Measurements from ENCODE around the gene C9orf43. TPM values are rescaled to one million over a fixed set of nuclear protein-coding genes. Genes with fewer than 3 reads are reported as not detected.

C9orf43 gene
- total RNA-seq, 1 donor from 2014 or later: 0.45 TPM

DNA sequence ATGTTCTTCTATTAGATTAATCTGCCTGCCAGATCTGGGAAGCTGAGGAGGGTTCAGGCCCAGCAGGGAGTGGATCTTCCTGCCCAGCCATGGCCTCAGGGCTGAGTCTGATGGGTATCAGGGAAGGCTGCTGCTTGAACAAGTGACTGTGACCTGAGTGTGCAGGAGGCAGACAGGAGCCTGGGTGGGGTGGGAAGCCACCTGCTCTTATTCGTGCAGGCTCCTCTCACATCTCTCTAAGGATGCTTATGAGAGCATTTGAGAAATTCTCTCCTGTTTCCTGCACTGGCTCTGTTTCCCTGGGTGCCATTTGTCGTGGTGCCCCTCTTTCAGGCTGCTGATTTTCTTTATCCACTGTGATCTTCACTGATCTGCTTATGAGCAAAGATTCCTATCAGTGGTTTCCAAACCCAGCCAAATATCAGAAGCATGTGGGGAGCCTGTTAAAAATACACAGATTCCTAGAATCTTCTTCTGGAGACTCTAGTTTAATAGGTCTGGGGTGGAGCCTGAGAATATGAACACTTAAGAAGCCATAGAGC, 55.1 kb downstream of the C9orf43 start:
- DNase-seq (ENCODE audit: low read depth): no peak

DNA sequence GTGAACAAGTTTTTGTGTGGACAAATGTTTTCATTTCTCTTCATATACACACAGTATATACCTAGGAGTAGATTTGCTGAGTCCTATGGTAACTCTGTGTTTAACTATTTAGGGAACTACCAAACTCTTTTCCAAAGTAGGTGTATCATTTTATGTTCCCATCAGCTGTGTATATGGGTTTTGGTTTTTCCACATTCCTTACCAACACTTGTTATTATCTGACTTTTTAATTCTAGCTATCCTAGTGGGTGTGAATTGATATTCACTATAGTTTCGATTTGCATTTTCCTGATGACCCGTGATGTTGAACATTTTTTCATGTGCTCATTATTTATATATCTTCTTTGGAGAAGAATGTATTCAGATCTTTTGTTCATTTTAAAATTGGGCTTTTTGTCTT, 56.6 kb downstream of the C9orf43 start:
- DNase-seq (ENCODE audit: low read depth): no peak

DNA sequence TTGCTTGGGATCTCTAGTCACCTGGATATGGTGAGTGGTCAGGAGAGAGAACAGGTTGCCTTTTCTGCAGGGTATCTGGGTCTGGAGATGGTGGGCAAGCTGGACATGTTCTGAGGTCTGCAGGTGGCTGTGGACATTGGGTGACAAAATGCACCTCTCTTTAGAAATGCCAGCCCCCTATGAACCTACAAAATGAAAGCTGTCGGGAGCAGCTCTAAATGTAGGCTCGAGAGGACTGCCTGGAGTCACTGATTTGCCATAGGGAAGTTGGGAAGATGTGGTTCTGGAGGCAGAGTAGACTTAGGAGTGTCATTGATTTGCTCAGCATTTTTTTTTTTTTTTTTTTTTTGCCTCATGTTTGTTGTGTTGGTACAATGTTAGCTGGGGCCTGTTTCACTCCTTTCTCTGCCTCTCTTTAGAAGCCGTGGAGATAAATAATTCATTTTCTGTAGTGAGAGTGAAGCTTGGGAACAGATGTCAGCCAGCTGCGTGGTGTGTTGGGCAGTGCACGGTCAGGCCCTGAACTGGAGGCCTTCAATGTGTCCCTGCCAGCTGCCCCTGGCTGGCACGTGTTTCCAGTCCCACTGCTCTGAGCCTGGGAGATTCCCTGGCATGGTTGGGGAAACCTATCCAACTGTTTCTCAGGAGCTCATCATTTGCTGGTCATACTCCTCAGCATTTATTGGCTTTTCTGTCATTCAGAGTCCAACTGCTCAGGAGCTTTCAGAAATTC, 58.3 kb downstream of the C9orf43 start:
- peak; percentile 68 for DNase-seq (ENCODE audit: low read depth)

DNA sequence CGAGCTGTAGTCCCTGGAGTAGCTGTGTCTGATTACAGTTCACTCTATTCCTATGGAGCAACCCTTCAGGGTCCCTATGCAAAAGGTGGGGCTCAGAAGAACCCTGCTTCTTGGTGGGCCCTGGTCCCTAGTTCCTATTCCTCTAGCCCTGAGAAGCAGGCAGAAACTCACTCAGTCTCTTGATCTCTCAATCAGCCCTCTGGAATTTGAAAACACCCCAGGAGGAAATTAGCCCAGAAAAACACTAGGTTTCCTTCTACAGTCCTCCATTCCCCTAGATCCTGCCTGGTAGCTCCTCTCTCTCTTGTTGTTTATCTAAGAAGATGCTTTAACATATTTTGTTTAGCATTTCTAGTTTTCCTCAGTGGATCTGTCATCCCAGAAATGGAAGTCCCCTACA, 60.6 kb downstream of the C9orf43 start:
- DNase-seq (ENCODE audit: low read depth): no peak

DNA sequence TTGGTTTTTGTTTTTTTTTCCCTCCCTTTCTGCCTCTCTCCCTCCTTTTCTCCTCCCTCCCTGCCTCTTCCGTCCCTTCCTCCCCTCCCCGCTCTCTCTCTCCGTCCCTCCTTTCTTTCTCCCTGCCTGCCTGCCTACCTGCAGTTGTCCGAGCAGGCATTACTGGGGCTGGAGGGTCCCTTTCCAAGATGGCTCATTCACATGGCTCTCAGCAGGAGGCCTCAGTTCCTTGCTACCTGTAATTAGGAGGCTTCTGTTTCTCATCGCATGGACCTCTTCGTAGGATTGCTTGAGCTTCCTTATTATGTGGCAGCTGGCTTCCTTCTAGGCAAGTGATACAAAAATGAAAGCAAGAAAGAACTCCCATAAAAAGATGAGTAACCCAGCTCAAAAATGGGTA, 61.0 kb downstream of the C9orf43 start:
- no peak for DNase-seq (ENCODE audit: low read depth)

DNA sequence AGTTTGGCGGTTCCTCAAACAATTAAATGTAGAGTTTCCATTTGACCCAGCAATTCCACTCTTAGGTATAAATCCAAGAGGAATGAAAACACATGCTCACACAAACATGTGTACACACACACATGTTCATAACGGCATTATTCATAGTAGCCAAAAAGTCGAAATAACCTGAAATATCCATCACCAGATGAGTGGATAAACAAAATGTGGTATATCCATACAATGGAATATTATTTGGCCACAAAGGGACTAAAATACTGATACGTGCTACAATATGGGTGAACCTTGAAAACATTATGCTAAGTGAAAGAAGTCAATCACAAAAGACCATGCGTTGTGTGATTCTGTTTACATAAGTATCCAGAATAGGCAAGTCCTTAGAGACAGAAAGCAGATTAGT, 61.7 kb downstream of the C9orf43 start:
- DNase-seq (ENCODE audit: low read depth): no peak

DNA sequence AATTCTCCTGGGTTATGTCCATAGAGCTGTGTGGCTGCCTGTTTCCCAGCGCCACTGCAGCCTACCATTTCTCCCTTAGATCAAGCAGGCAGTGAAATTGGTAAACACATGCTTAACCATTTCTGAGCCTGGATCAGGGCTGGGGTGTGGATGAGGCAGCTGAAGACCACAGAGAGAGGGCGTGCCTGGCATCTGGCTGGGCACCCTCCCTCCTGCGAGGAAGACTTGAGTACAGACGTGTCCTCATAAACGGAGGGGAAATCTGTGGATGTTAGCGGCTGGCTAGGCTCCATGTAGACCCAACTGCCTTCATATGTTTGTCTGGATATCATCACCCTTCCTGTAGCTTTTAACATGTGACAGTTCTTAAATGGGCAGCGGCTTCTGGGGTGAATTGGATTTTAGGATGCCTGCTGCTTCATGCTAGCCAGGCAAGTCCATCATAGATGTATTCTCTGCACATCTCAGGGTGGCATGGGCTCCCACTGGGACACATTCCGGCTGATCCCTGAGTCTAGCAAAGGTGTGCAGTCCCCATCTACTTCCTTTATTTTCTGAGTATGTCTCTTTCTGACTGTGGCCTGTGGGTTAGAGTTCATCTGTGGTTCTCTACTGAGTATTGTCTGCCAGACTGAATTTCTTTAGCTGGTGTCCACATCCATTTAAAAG, 63.9 kb downstream of the C9orf43 start:
- no peak for DNase-seq (ENCODE audit: low read depth)

DNA sequence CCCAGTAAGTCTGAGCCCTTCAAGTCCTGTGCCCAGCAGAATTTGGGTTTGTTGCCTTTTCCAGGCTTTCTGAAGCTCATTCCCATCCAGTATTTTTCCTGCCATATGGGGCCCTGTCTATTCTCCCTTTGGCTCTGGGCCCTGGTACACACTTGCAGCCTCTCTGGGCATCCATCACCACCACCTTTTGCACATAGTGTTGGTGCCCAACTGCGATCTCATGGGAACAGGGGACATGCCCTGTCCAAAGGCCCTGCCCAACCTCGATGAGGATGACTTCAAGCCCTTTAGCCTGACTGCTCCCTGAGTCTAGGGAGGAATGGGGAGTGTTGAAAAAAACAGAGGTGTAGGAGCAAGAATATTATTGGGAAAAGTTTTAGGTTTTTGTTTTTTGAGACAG, 64.5 kb downstream of the C9orf43 start:
- no peak for DNase-seq (ENCODE audit: low read depth)

DNA sequence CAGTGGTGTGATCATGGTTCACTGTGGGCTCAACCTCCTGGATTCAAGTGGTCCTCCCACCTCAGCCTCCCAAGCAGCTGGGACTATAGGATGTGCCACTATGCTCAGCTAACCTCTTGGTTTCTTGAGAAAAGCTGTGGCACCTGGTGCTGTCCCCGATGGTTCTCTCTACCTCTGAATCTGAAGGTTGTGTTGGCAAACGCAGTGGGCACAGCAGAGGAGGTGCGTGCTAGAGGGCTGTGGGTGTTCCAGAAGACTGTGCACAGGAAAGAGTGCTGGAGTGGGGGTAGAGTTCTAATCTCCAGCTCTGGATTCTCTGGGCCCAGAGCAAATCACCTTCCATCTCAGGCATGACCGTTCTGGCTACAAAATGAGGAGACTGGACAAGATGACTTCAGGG, 65.4 kb downstream of the C9orf43 start:
- DNase-seq (ENCODE audit: low read depth): no peak

DNA sequence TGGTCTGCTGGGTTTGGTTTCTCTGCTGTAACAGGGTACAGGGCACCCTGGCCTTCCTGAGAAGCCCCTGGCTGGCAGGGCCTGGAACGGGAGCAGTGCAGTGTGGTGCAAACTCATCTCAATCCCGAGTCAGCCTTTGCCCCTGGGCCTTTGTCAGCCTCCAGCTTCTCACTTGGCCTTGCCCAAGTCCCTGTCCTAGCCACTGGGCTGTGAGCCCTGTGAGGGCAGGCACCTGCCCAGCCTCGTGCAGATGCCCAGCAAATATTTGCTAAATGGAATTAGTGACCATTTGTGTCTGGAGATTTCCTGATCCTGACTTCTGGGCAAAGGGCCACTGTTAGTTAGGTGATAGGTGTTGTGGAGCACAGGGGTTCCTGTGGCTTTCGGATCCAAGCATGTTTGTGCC, 66.0 kb downstream of the C9orf43 start:
- no peak for DNase-seq (ENCODE audit: low read depth)

DNA sequence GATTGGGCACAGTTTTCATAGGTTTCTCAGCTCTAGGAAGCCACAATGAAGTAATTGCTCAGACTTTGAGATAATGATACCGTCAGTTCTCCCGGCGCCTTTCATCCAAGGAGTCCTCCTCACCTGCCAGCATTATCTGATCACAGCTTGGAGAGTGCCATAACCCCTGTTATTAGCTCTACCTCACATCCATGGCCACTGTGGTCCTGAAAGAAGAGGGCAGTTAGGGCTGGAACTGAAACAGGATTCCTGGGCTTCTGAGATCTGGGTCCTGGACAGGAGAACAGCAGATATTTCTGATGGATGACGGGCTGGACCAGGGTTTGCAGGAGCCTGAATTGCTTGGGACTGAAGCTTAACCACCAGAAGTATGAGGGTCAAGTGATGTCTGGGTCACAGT, 66.5 kb downstream of the C9orf43 start:
- DNase-seq (ENCODE audit: low read depth): no peak

DNA sequence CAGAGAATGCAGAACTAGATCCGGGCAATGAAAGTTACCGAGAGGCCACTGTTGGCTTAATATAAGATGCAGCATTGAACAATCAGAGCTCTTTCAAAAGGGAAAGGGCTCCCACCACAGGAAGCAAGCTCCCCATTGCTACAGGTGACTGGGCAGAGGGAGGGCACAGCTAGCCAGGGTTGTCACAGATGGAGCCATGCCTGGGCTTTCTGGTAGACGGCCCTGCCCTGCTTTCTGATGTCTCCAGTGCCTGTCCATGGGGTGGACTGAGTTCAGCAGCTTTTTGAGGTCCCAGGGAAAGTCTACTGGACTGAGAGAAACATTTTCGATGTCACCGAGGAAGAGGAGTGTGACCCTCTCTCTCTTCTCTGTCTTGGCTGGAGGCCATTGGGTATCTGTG, 67.1 kb downstream of the C9orf43 start:
- no peak for DNase-seq (ENCODE audit: low read depth)

DNA sequence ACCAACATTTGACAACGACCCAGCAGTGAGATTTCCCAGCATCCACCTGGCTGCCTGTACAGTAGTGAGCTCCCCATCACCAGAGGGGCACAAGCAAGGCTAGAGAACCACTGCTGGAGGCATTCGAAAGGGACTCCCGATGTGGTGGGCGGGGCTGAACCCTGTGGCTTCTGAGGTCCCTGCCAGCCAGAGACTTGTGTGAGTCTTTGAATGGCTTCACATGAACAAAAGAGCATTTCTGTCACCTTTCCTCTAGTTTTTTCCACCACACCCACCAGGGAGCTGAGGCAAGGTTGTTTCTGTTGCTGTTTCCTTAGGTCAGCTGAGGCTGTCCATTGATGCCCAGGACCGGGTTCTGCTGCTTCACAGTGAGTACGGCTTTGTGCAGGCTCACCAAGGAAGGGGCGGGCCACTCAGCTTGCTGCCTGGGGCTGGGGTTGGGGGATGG, 68.7 kb downstream of the C9orf43 start:
- DNase-seq (ENCODE audit: low read depth): peak; percentile 42

Other genes starting within 250 kb of the C9orf43 start
- gene FKBP15, start 189.5 kb upstream of the C9orf43 start, total RNA-seq: 9.6 and 30.2 TPM in 2 replicates
- 28.7 and 32.4 TPM in 2 replicates for gene SLC31A1, start 189.2 kb upstream of the C9orf43 start, total RNA-seq
- gene CDC26, start 135.2 kb upstream of the C9orf43 start, total RNA-seq: 43.4 and 51.7 TPM in 2 replicates
- gene PRPF4, start 135.1 kb upstream of the C9orf43 start, total RNA-seq: 31.1 and 36.6 TPM in 2 replicates
- 0.80 and 1.2 TPM in 2 replicates for gene RNF183, start 107.4 kb upstream of the C9orf43 start, total RNA-seq
- 1.9 and 9.3 TPM in 2 replicates for gene WDR31, start 70.5 kb upstream of the C9orf43 start, total RNA-seq
- 0.45 and 22.4 TPM in 2 replicates for gene BSPRY, start 61.2 kb upstream of the C9orf43 start, total RNA-seq
- 23.8 and 24.1 TPM in 2 replicates for gene HDHD3, start 33.8 kb upstream of the C9orf43 start, total RNA-seq
- 6.3 and 34.0 TPM in 2 replicates for gene ALAD, start 9.5 kb upstream of the C9orf43 start, total RNA-seq
- 36.1 and 53.0 TPM in 2 replicates for gene POLE3, start 72 bp upstream of the C9orf43 start, total RNA-seq
- gene RGS3, start 53.0 kb downstream of the C9orf43 start, total RNA-seq: 56.1 and 76.2 TPM in 2 replicates